ENCODE measurements around the gene MAB21L3.

Gene MAB21L3

DNA sequence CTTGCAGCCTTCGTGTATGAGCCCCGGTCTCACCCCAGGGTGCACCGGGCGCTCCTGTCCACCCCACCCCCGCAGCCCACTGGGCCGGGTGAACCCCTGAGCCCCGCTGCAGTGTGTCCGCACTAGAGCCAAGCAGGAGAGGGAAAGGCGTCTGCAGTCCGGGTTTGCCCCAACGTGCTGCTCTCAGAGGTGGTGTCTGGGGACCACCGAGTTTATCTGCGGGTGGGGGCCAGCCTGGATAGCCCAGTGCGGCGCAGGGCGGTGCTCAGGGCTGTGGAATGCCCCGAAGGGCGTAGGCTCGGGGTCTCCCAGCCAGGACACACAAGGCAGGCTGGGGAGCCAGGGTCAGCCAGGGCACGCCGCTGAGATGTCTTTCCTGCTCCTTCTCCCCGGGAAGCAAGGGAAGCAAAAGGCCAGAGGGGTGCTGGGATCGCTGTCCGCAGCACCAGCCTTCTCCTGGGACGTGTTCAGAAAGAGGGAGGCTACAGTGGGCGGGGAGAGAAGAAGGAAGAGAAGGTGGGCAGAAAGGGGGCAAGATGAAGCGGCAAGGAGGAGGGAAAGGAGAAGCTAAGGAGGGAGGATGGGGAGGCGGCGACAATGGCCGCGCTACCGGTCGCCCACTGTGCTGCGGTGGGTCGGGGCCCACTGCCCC, 56.6 kb downstream of the MAB21L3 start:
- no peak for TF ChIP-seq CTCF (IDR thresholded peaks at IDR 0.05; ENCODE audit: borderline replicate concordance, insufficient read depth, low read depth, low read length)
- peak overlapping the region; percentile 48 for H3K4me3 ChIP-seq (ENCODE audit: low read depth, low read length)

GRCh38 chr1:116168277-116169032, 57.3 kb downstream of the MAB21L3 start:
- peak overlapping the region; percentile 48 for H3K4me3 ChIP-seq (ENCODE audit: low read depth, low read length)
- TF ChIP-seq CTCF (IDR thresholded peaks at IDR 0.05; ENCODE audit: borderline replicate concordance, insufficient read depth, low read depth, low read length) = peak; percentile 99

DNA sequence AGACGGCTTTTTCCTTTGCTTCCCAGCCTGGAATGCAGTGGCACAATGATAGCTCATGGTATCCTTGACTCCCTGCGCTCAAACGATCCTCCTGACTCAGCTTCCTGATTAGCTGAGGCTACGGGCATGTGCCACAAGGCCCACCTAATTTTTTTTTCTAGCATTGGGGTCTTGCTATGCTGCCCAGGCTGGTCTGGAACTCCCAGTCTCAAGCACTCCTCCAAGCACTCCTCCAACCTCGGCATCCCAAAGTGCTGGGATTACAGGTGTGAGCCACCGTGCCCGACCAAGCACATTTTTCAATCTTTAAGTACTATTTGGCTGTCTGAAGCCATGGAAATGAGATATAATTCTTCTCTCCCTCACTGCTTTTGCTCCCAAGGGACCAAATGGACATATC, 58.7 kb downstream of the MAB21L3 start:
- H3K4me3 ChIP-seq (ENCODE audit: low read depth, low read length) = no peak overlapping the region
- TF ChIP-seq CTCF (IDR thresholded peaks at IDR 0.05; ENCODE audit: borderline replicate concordance, insufficient read depth, low read depth, low read length) = no peak

- H3K4me3 ChIP-seq (ENCODE audit: low read depth, low read length) = no peak overlapping the region
- no peak for TF ChIP-seq CTCF (IDR thresholded peaks at IDR 0.05; ENCODE audit: borderline replicate concordance, insufficient read depth, low read depth, low read length)
Observed at GRCh38 chr1:116170721-116171589, 59.8 kb downstream of the MAB21L3 start.

- H3K4me3 ChIP-seq (ENCODE audit: low read depth, low read length) = no peak overlapping the region
- no peak for TF ChIP-seq CTCF (IDR thresholded peaks at IDR 0.05; ENCODE audit: borderline replicate concordance, insufficient read depth, low read depth, low read length)
Observed at GRCh38 chr1:116172666-116173065, 61.5 kb downstream of the MAB21L3 start.

DNA sequence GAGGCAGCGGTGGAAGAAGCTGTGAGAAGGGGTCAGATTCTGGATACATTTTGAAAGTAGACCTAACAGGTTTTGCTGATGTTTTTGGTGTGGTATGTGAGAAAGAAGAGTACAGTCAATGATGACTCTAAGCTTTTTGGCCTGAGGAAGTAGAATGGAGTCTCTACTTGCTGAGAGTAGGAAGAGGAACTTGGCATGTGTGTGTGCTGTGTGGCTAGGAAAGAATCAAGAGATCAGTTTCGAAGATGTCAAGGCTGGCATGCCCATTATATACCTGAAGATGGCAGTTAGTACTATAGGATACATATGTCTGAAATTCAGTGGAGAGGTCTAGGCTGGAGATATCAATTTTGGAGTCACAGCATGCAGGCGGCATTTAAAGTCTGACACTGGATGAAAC, 64.4 kb downstream of the MAB21L3 start:
- TF ChIP-seq CTCF (IDR thresholded peaks at IDR 0.05; ENCODE audit: borderline replicate concordance, insufficient read depth, low read depth, low read length) = no peak
- H3K4me3 ChIP-seq (ENCODE audit: low read depth, low read length) = no peak overlapping the region

Data from GM12875 (cell line).